DND-41 (cell line): ENCODE data around the gene SPAG16.

Experiments
- EZH2 ChIP-seq: IDR thresholded peaks from 3 replicates; pipeline ENCODE4 v1.6.1; 2012; ENCODE audit warnings: borderline replicate concordance, low read depth, mild to moderate bottlenecking, moderate library complexity, low read length, inconsistent platforms; ENCODE audit not compliant: severe bottlenecking
- TF ChIP-seq, protein P1 (sequence below): IDR thresholded peaks from 2 replicates; pipeline ENCODE4 v1.5.1; 2012; ENCODE audit warnings: borderline replicate concordance, low read length, moderate library complexity, mild to moderate bottlenecking; ENCODE audit not compliant: poor library complexity, severe bottlenecking; ENCODE audit errors: extremely low read depth

DNA sequence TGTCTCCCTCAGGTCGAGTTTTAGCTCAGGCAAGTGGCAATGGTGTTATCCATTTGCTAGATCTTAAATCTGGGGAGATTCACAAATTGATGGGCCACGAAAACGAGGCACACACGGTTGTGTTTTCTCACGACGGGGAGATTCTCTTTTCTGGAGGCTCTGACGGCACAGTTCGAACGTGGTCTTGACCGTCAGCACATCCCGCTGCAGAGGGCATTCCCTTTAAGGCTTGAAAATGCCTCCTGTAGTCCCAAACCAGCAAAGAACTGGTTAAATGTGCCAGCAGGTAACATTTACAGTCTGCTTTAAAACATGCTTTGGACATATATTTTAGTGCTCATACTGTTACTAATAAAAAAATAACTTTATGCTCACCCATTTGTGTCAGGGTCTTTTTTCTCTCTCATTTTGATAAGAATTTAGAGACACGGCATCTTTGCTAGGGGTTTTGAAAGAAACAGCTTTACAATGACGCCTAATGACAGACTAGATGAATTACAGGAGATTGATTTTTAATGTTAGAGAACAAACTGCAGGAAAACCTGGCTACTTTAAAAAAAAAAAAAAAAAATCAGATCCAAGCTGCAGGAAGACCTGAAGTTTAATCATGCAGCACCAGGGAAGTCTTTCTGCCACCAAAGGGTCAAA is 1126.0 kb downstream of the SPAG16 start:
- TF ChIP-seq, protein P1, sequence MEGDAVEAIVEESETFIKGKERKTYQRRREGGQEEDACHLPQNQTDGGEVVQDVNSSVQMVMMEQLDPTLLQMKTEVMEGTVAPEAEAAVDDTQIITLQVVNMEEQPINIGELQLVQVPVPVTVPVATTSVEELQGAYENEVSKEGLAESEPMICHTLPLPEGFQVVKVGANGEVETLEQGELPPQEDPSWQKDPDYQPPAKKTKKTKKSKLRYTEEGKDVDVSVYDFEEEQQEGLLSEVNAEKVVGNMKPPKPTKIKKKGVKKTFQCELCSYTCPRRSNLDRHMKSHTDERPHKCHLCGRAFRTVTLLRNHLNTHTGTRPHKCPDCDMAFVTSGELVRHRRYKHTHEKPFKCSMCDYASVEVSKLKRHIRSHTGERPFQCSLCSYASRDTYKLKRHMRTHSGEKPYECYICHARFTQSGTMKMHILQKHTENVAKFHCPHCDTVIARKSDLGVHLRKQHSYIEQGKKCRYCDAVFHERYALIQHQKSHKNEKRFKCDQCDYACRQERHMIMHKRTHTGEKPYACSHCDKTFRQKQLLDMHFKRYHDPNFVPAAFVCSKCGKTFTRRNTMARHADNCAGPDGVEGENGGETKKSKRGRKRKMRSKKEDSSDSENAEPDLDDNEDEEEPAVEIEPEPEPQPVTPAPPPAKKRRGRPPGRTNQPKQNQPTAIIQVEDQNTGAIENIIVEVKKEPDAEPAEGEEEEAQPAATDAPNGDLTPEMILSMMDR: no peak
- no peak for TF ChIP-seq EZH2
